Muscle of leg (tissue), 11 donors: ENCODE measurements around the gene DOHH. TPM values are rescaled to one million over a fixed set of nuclear protein-coding genes. Genes with fewer than 3 reads are reported as not detected.
"Not testable (repeated sequence)": the region's sequence is repeated elsewhere in the genome, so short reads cannot be mapped to it uniquely, and the experiment has no call there.

Source experiments
- DNase-seq: peaks from one replicate; pipeline ENCODE4 v3.0.0; 2013
- H3K27ac ChIP-seq: one replicate; pipeline ENCODE4 v1.5.1; 2013; ENCODE audit warnings: mild to moderate bottlenecking, low read length, control low read depth
- H3K27me3 ChIP-seq: one replicate; pipeline ENCODE4 v1.6.1; 2013; ENCODE audit warnings: low read length; ENCODE audit not compliant: control insufficient read depth, insufficient read depth
- H3K36me3 ChIP-seq: one replicate; pipeline ENCODE4 v1.6.1; 2013; ENCODE audit warnings: low read length; ENCODE audit not compliant: control insufficient read depth, insufficient read depth
- H3K4me1 ChIP-seq: one replicate; pipeline ENCODE4 v1.6.1; 2013; ENCODE audit warnings: low read length; ENCODE audit not compliant: control insufficient read depth, insufficient read depth
- H3K4me3 ChIP-seq: one replicate; pipeline ENCODE4 v1.5.1; 2013; ENCODE audit warnings: low read length, control low read depth
- H3K9me3 ChIP-seq: replicated peaks from 2 replicates; pipeline ENCODE4 v1.6.1; 2013; ENCODE audit warnings: low read depth, low read length; ENCODE audit not compliant: control insufficient read depth
- WGBS: methylation state at CpG from one replicate; pipeline ENCODE4 v1.1.5; 2013; ENCODE audit warnings: missing lambda C conversion rate; ENCODE audit not compliant: insufficient coverage; 5-methylcytosine and 5-hydroxymethylcytosine counted together
- polyA plus RNA-seq, 8 donors: library from polyadenylated mRNA; unstranded; fragments of 120-200 nt; gene quantifications; one replicate each; pipeline versions ENCODE4 v1.2.1 to v1.2.3, GENCODE V29; 2013; ENCODE audit warnings: inconsistent platforms in 1 of 8, low replicate concordance in 1 of 8; ENCODE audit not compliant: insufficient read length in 8 of 8, insufficient read depth in 1 of 8
- total RNA-seq: library from RNA; stranded (reverse); fragments of 120-200 nt; gene quantifications from one replicate; pipeline ENCODE4 v1.2.4, GENCODE V29; 2013

The DOHH gene
- total and polyA plus RNA-seq, 9 donors = 6.4 to 10.6 (median 9.5) TPM

DNA sequence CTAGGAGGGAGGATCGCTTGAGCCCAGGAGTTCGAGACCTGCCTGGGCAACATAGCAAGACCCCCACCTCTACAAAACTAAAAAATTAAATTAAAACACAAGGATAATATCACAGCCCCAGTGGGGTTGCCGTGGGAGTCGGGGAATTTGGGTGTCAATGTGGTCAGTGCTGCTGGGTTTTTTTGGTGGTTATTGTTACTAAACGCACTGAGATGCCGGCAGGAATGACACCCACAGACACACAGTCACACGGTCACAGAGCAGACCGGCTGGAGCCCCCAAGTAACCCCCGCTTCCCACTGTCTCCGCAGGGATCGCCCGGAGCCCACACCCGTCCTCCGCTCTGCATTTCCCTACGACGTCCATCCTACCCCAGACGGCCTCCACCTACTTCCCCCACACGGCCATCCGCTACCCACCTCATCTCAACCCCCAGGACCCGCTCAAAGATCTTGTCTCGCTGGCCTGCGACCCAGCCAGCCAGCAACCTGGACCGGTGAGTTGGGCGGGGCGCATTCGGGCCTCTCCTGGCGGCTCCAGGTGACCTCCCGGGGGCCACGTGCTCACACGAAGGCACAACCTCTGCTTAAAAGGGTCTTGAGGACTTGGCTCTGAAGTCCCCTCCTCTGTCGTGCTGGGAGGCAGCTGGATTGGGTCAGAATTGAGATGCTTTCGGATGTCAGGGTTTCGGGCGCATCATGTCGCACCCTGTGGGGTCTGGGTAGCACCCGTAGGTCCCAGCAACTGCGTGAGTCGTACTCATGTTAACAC, 48.1 kb downstream of the DOHH start:
- DNase-seq = no peak
- H3K27me3 ChIP-seq = no peaks in the 10 kb centered on the region

GRCh38 chr19:3451451-3451866, 49.0 kb downstream of the DOHH start:
- Histone ChIP-seq H3K27me3 (no peaks in the 10 kb centered on the region), H3K36me3 (peaks cover 82% of the 10 kb centered on the region), H3K9me3 (no peaks in the 10 kb centered on the region), H3K4me1 (peaks cover 10% of the 10 kb centered on the region), H3K4me3 (no peak overlapping the region), H3K27ac (peak overlapping the region; percentile 71)
- WGBS = 74% methylated on average over 8 of the region's 10 CpGs
- no peak for DNase-seq

More for the DNA sequence above, 48.1 kb downstream of the DOHH start:
- H3K4me1 ChIP-seq = peaks cover 17% of the 10 kb centered on the region
- H3K4me3 ChIP-seq = no peak overlapping the region
- WGBS = 89% methylated on average over 31 of the region's 38 CpGs
- H3K9me3 ChIP-seq = no peaks in the 10 kb centered on the region
- no peak overlapping the region for H3K27ac ChIP-seq
- peaks cover 82% of the 10 kb centered on the region for H3K36me3 ChIP-seq

DNA sequence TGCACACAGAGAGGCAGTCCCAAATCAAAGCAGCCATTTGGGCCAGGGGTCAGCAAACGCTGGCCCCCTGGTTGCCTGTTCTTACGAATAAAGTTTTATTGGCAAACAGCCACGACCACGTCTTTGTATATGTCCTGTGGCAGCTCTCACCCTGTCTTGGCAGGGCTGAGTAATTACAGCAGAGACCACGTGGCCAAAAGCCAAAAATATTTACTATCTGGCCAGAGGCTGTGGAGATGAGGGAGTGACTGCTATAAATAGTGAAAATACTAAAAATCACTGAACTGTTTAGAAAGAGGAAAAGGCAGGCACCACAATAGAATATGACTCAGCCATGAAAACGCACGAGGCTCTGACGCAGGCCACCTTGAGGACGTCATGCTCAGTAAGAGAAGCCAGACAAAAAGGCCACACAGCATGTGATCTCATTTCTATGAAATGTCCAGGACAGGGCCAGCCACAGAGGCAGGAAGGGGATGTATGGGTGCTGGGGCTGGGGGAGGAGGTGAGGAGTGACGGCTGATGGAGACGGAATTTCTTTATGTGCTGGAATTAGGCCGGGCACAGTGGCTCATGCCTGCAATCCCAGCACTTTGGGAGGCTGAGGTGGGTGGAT, 49.6 kb downstream of the DOHH start:
- no peaks in the 10 kb centered on the region for H3K27me3 ChIP-seq
- H3K27ac ChIP-seq = peak overlapping the region; percentile 79
- no peak overlapping the region for H3K4me3 ChIP-seq
- DNase-seq = peak; percentile 83
- H3K36me3 ChIP-seq = peaks cover 81% of the 10 kb centered on the region
- H3K9me3 ChIP-seq = no peaks in the 10 kb centered on the region
- WGBS = 24% methylated on average over 10 of the region's 12 CpGs
- peaks cover 10% of the 10 kb centered on the region for H3K4me1 ChIP-seq

DNA sequence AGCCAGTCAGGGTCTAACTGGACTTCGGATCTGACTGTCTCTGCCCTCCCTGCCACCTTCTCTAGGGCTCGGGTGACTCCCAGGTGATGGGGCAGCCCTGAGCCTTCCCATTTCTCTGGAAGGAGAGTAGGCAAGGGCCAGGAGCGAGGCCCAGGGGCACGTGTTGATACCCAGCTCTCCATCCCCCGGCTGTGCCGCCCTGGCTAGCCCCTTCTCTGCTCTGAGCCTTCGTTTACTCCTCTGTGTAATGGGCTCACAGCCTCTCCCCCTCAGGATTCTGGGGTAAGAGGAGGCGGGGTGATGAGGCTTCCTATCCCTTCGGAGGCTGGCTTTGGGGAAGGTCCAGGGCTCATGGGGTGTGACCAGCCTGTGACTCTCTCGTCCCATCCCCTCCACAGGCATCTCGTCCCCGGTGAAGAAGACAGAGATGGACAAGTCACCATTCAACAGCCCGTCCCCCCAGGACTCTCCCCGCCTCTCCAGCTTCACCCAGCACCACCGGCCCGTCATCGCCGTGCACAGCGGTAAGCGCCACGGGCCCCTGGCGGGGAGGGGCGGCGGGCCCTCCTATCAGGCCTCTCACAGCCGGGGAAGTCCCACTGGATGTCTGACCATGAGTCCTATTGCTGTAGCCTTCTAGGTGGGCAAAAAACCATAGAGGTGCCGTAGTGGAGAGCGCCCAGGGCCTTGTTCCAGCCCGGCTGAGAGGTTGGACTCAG, 51.7 kb downstream of the DOHH start:
- Histone ChIP-seq H3K9me3 (no peaks in the 10 kb centered on the region), H3K36me3 (peaks cover 76% of the 10 kb centered on the region), H3K4me1 (peaks cover 23% of the 10 kb centered on the region), H3K4me3 (no peak overlapping the region), H3K27me3 (no peaks in the 10 kb centered on the region), H3K27ac (no peak overlapping the region)
- 90% methylated on average over 16 of the region's 28 CpGs for WGBS
- DNase-seq = no peak

GRCh38 chr19:3446657-3447056, 53.8 kb downstream of the DOHH start:
- Histone ChIP-seq H3K4me1 (peaks cover 28% of the 10 kb centered on the region), H3K36me3 (peaks cover 74% of the 10 kb centered on the region)
- DNase-seq, H3K9me3 ChIP-seq, H3K27me3 ChIP-seq, H3K27ac ChIP-seq, H3K4me3 ChIP-seq: not testable (repeated sequence)
- 95% methylated on average over 4 of the region's 4 CpGs for WGBS

GRCh38 chr19:3444695-3445234, 55.7 kb downstream of the DOHH start:
- 58% methylated on average over 24 of the region's 24 CpGs for WGBS
- H3K27ac ChIP-seq = no peak overlapping the region
- DNase-seq = no peak
- no peaks in the 10 kb centered on the region for H3K9me3 ChIP-seq
- H3K27me3 ChIP-seq = no peaks in the 10 kb centered on the region
- H3K36me3 ChIP-seq = peaks cover 67% of the 10 kb centered on the region
- H3K4me3 ChIP-seq = no peak overlapping the region
- peaks cover 19% of the 10 kb centered on the region for H3K4me1 ChIP-seq

- Histone ChIP-seq H3K4me3 (no peak overlapping the region), H3K36me3 (peaks cover 65% of the 10 kb centered on the region), H3K27ac (peak overlapping the region; percentile 67), H3K27me3 (no peaks in the 10 kb centered on the region), H3K4me1 (peaks cover 19% of the 10 kb centered on the region), H3K9me3 (no peaks in the 10 kb centered on the region)
- 25% methylated on average over 28 of the region's 33 CpGs for WGBS
- peak; percentile 82 for DNase-seq
These were observed 56.4 kb downstream of the DOHH start for GRCh38 chr19:3443840-3444694.

DNA sequence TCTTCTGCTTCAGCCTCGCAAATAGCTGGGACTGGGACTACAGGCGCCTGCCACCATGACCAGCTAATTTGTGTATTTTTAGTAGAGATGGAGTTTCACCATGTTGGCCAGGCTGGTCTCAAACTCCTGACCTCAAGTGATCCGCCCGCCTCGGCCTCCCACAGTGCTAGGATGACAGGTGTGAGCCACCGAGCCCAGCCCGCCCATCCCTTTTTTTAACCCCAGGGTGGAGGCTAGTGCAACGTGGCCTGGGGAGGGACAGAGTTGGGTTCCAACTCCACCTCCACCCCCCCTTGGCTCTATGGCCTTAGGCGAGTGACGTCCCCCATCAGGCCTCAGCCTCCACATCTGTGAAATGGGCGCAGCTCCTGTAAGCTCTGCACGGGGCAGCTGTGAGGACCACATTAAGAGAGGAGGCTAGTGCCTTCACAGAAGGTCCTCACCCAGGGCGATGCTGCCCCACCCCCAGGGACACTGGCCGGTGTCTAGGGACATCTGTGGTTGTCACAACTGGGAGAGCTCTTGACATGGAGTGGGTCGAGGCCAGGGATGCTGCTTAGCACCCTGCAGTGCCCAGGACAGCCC, 57.9 kb downstream of the DOHH start:
- WGBS = 91% methylated on average over 6 of the region's 15 CpGs
- no peak overlapping the region for H3K4me3 ChIP-seq

GRCh38 chr19:3441986-3442329, 58.5 kb downstream of the DOHH start:
- DNase-seq = no peak
- peaks cover 19% of the 10 kb centered on the region for H3K4me1 ChIP-seq
- no peak overlapping the region for H3K27ac ChIP-seq
- no peaks in the 10 kb centered on the region for H3K9me3 ChIP-seq
- no peak overlapping the region for H3K4me3 ChIP-seq
- no peaks in the 10 kb centered on the region for H3K27me3 ChIP-seq
- H3K36me3 ChIP-seq = peaks cover 65% of the 10 kb centered on the region
- 56% methylated on average over 8 of the region's 14 CpGs for WGBS

More for the DNA sequence above, 57.9 kb downstream of the DOHH start:
- Histone ChIP-seq H3K27me3 (no peaks in the 10 kb centered on the region), H3K4me1 (peaks cover 19% of the 10 kb centered on the region), H3K27ac (no peak overlapping the region), H3K36me3 (peaks cover 66% of the 10 kb centered on the region), H3K9me3 (no peaks in the 10 kb centered on the region)
- no peak for DNase-seq
